Measurements from ENCODE around the gene DNPEP.

Gene DNPEP

GRCh38 chr2:219404954-219405353, 17.2 kb upstream of the DNPEP start:
- H3K27ac ChIP-seq (replicated peaks), result no peak overlapping the region
- no peak for DNase-seq (ENCODE audit: low read depth in 1 of 2, low spot score in 1 of 2)
- H3K27me3 ChIP-seq (ENCODE audit: insufficient read depth, poor library complexity, severe bottlenecking), result no peaks in the 10 kb centered on the region
- TF ChIP-seq SPI1 (IDR thresholded peaks at IDR 0.05; ENCODE audit: borderline replicate concordance, low read depth) (no peak), REST (IDR thresholded peaks at IDR 0.05; ENCODE audit: insufficient replicate concordance, low read depth) (no peak), GABPA (IDR thresholded peaks at IDR 0.05; ENCODE audit: low read depth) (no peak), CTCF (IDR thresholded peaks at IDR 0.05; ENCODE audit: insufficient read depth, low read length) (no peak), POLR2AphosphoS5 (IDR thresholded peaks at IDR 0.05; ENCODE audit: low read depth) (no peak)
- H3K4me3 ChIP-seq (replicated peaks; ENCODE audit: insufficient read depth, low read length), result no peak overlapping the region

GRCh38 chr2:219404291-219404910, 16.7 kb upstream of the DNPEP start:
- H3K27ac ChIP-seq (replicated peaks), result no peak overlapping the region
- TF ChIP-seq POLR2AphosphoS5 (IDR thresholded peaks at IDR 0.05; ENCODE audit: low read depth), result no peak
- no peak for TF ChIP-seq CTCF (IDR thresholded peaks at IDR 0.05; ENCODE audit: insufficient read depth, low read length)
- TF ChIP-seq GABPA (IDR thresholded peaks at IDR 0.05; ENCODE audit: low read depth), result no peak
- no peak for TF ChIP-seq SPI1 (IDR thresholded peaks at IDR 0.05; ENCODE audit: borderline replicate concordance, low read depth)
- TF ChIP-seq REST (IDR thresholded peaks at IDR 0.05; ENCODE audit: insufficient replicate concordance, low read depth), result no peak
- no peak for DNase-seq (ENCODE audit: low read depth in 1 of 2, low spot score in 1 of 2)

GRCh38 chr2:219403861-219404260, 16.1 kb upstream of the DNPEP start:
- no peak overlapping the region for H3K27ac ChIP-seq (replicated peaks)
- no peak overlapping the region for H3K4me3 ChIP-seq (replicated peaks; ENCODE audit: insufficient read depth, low read length)
- no peak for DNase-seq (ENCODE audit: low read depth in 1 of 2, low spot score in 1 of 2)
- no peaks in the 10 kb centered on the region for H3K27me3 ChIP-seq (ENCODE audit: insufficient read depth, poor library complexity, severe bottlenecking)
- TF ChIP-seq GABPA (IDR thresholded peaks at IDR 0.05; ENCODE audit: low read depth) (no peak), CTCF (IDR thresholded peaks at IDR 0.05; ENCODE audit: insufficient read depth, low read length) (no peak), REST (IDR thresholded peaks at IDR 0.05; ENCODE audit: insufficient replicate concordance, low read depth) (no peak), SPI1 (IDR thresholded peaks at IDR 0.05; ENCODE audit: borderline replicate concordance, low read depth) (no peak), POLR2AphosphoS5 (IDR thresholded peaks at IDR 0.05; ENCODE audit: low read depth) (no peak)

More at GRCh38 chr2:219404291-219404910, 16.7 kb upstream of the DNPEP start:
- Histone ChIP-seq H3K4me3 (replicated peaks; ENCODE audit: insufficient read depth, low read length) (no peak overlapping the region), H3K27me3 (ENCODE audit: insufficient read depth, poor library complexity, severe bottlenecking) (no peaks in the 10 kb centered on the region)

Measured in HL-60 (cell line).